Fibroblast of pulmonary artery (primary cell): ENCODE measurements around the gene S100A16.
"Not testable (repeated sequence)": the region's sequence is repeated elsewhere in the genome, so short reads cannot be mapped to it uniquely, and the experiment has no call there.

Source experiments
- DNase-seq: peaks from one replicate; pipeline ENCODE4 v3.0.0-alpha.2; 2010; ENCODE audit warnings: low read depth
- H3K4me3 ChIP-seq: replicated peaks from 2 replicates; pipeline ENCODE4 v1.5.1; 2011; ENCODE audit warnings: low read depth, mild to moderate bottlenecking, control low read depth, low read length, moderate library complexity
- TF ChIP-seq, protein P1 (sequence below): IDR thresholded peaks from 2 replicates; pipeline ENCODE4 v1.5.1; 2011; ENCODE audit warnings: mild to moderate bottlenecking, control low read depth, low read length, inconsistent platforms; ENCODE audit errors: missing control alignments

S100A16 gene

GRCh38 chr1:153646672-153647345 lies 33.9 kb upstream of the S100A16 start:
- DNase-seq = no peak
- TF ChIP-seq, protein P1, sequence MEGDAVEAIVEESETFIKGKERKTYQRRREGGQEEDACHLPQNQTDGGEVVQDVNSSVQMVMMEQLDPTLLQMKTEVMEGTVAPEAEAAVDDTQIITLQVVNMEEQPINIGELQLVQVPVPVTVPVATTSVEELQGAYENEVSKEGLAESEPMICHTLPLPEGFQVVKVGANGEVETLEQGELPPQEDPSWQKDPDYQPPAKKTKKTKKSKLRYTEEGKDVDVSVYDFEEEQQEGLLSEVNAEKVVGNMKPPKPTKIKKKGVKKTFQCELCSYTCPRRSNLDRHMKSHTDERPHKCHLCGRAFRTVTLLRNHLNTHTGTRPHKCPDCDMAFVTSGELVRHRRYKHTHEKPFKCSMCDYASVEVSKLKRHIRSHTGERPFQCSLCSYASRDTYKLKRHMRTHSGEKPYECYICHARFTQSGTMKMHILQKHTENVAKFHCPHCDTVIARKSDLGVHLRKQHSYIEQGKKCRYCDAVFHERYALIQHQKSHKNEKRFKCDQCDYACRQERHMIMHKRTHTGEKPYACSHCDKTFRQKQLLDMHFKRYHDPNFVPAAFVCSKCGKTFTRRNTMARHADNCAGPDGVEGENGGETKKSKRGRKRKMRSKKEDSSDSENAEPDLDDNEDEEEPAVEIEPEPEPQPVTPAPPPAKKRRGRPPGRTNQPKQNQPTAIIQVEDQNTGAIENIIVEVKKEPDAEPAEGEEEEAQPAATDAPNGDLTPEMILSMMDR = no peak
- H3K4me3 ChIP-seq = no peak overlapping the region

GRCh38 chr1:153643816-153644215 lies 30.9 kb upstream of the S100A16 start:
- TF ChIP-seq, protein P1 = no peak
- H3K4me3 ChIP-seq = no peak overlapping the region
- no peak for DNase-seq

DNA sequence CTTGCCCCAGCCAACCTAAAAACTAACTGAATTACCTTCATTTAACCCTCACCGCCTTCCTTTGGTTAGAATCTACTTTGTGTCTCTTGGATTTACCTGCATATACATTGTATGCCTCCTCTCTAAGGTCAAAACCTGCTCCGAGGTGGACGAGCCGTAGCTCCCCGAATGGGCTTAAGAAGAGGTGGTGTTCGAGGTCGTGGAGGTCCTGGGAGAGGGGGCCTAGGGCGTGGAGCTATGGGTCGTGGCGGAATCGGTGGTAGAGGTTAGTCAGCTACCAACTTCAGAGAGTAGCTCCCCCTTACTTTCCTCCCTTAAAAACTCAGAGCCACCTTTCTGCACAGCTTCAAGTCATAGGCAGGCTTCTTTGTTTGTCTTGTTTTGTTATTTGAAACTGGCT lies 30.2 kb upstream of the S100A16 start:
- TF ChIP-seq, protein P1 = no peak
- no peak overlapping the region for H3K4me3 ChIP-seq
- DNase-seq = no peak

GRCh38 chr1:153642161-153642560 lies 29.2 kb upstream of the S100A16 start:
- no peak for DNase-seq
- no peak overlapping the region for H3K4me3 ChIP-seq
- TF ChIP-seq, protein P1 = no peak

GRCh38 chr1:153640861-153641260 lies 27.9 kb upstream of the S100A16 start:
- no peak for DNase-seq
- TF ChIP-seq, protein P1 = no peak
- no peak overlapping the region for H3K4me3 ChIP-seq

DNA sequence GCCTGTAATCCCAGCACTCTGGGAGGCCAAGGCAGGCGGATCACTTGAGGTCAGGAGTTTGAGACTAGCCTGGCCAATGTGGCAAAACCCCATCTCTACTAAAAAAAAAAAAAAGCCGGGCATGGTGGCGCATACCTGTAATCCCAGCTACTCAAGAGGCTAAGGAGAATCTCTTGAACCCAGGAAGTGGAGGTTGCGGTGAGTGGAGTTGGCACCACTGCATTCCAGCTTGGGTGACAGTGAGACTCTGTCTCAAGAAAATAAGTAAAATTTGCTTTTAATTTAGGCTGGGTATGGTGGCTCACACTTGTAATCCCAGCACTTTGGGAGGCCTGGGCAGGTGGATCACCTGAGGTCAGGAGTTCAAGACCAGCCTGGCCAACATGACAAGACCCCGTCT lies 27.3 kb upstream of the S100A16 start:
- DNase-seq, H3K4me3 ChIP-seq: not testable (repeated sequence)

GRCh38 chr1:153639280-153639679 lies 26.3 kb upstream of the S100A16 start:
- TF ChIP-seq, protein P1 = no peak
- H3K4me3 ChIP-seq = no peak overlapping the region
- DNase-seq = no peak

DNA sequence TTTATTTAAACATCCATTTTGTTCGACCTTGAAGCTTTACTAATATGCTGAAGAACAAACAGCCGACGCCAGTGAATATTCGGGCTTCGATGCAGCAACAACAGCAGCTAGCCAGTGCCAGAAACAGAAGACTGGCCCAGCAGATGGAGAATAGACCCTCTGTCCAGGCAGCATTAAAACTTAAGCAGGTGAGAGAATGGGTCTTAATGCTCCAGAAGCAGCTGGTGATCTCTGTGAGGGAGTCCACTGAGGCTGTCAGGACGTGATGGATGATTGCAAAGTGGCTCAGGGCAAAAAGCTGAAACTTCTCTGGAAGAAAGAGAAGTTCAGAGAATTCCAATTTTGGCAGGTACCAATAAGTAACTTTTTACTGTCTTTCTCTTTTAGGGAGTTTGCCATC lies 25.3 kb upstream of the S100A16 start:
- H3K4me3 ChIP-seq = no peak overlapping the region
- no peak for DNase-seq
- TF ChIP-seq, protein P1 = no peak
